Measurements from ENCODE around the gene PRR19. TPM values are rescaled to one million over a fixed set of nuclear protein-coding genes. Genes with fewer than 3 reads are reported as not detected.

The PRR19 gene
- total and polyA plus RNA-seq, 10 of the 15 experiments (the other 5 are each of a cell fraction or from before 2014, with no cell fraction given) = 0.09 to 1.7 (median 0.73) TPM; not detected in 1

- no peak overlapping the region for H3K4me2 ChIP-seq (ENCODE audit: control insufficient read depth, insufficient read depth)
- H3K27ac ChIP-seq (ENCODE audit: control insufficient read depth, insufficient read depth) = no peak overlapping the region
- no TSS peak for BruUV-seq (replicated peaks)
- H3K4me3 ChIP-seq = no peak overlapping the region
- no peaks in the 10 kb centered on the region for H3K27me3 ChIP-seq (replicated peaks in 1 of 2; ENCODE audit: control insufficient read depth in 2 of 2, insufficient read depth in 2 of 2, low read length in 1 of 2)
- H3K9ac ChIP-seq (ENCODE audit: control insufficient read depth, insufficient read depth, low read length) = no peak overlapping the region
- DNase-seq (ENCODE audit: low read depth, low spot score) (no peak), ATAC-seq (no peak), FAIRE-seq (no peak)
- H3K36me3 ChIP-seq (ENCODE audit: control insufficient read depth in 2 of 2, insufficient read depth in 2 of 2, low read length in 1 of 2) = no peaks in the 10 kb centered on the region
- POLR2A ChIA-PET = interaction anchor here (0.6 kb wide), 1 partner anchor 156 kb away, joined by 3 read pairs; no protein-coding TSS in a partner anchor
- H3K9me3 ChIP-seq (replicated peaks; ENCODE audit: control insufficient read depth, insufficient read depth, low read length) = no peaks in the 10 kb centered on the region
- TF ChIP-seq MYB (IDR thresholded peaks at IDR 0.05; ENCODE audit: borderline replicate concordance, low read depth, low read length) = no peak
- TF ChIP-seq SPI1 (IDR thresholded peaks at IDR 0.05; ENCODE audit: borderline replicate concordance, insufficient read depth, low read depth, low read length) = no peak
- TF ChIP-seq BCLAF1 (IDR thresholded peaks at IDR 0.05) = no peak
- no peak for TF ChIP-seq BCL11A (IDR thresholded peaks at IDR 0.05; ENCODE audit: low read depth, low read length)
- TF ChIP-seq REST (IDR thresholded peaks at IDR 0.05; ENCODE audit: low read depth, low read length) = no peak
- TF ChIP-seq EGR1 (IDR thresholded peaks at IDR 0.05; ENCODE audit: borderline replicate concordance in 1 of 2, low read depth in 2 of 2, low read length in 2 of 2) = no peak
- no peak for TF ChIP-seq ZBTB11 (CRISPR knock-in tag; IDR thresholded peaks at IDR 0.05)
- TF ChIP-seq ZNF274 (IDR thresholded peaks at IDR 0.05; ENCODE audit: insufficient read depth, insufficient read length) = no peak
- TF ChIP-seq SKIL (IDR thresholded peaks at IDR 0.05; ENCODE audit: low read depth, poor library complexity, severe bottlenecking) = no peak
- TF ChIP-seq CBFB (IDR thresholded peaks at IDR 0.05; ENCODE audit: low read depth) = no peak
- TF ChIP-seq MTA2 (IDR thresholded peaks at IDR 0.05; ENCODE audit: low read depth) = no peak
- RAD21 ChIA-PET (ENCODE audit: unreplicated experiment) = no interaction called here
- no peaks in the 10 kb centered on the region for H4K20me1 ChIP-seq (ENCODE audit: control insufficient read depth, insufficient read depth)
- H3K79me2 ChIP-seq (ENCODE audit: control insufficient read depth, insufficient read depth, low read length) = no peaks in the 10 kb centered on the region
- H3K4me1 ChIP-seq (ENCODE audit: control insufficient read depth, insufficient read depth, low read length) = no peaks in the 10 kb centered on the region
- H2AFZ ChIP-seq (ENCODE audit: control insufficient read depth, low read depth, low read length) = no peak overlapping the region
- SMC1A ChIA-PET (ENCODE audit: uncharacterized antibody, unreplicated experiment) = no interaction called here
- 50% methylated on average over 3 of the region's 3 CpGs for WGBS (ENCODE audit: insufficient coverage, insufficient replicate concordance, low lambda C conversion rate, missing lambda C conversion rate)
- in situ Hi-C loops (cut with MboI) (no loop called here), intact Hi-C loops (cut with micrococcal nuclease; ENCODE audit: unreplicated experiment) (no loop called here)
- CTCF ChIA-PET = no interaction called here
Observed at GRCh38 chr19:42350417-42350816, 48.5 kb downstream of the PRR19 start.

Measured in GM12878 (cell line).